ENCODE results near the gene ANKRD9. TPM values are rescaled to one million over a fixed set of nuclear protein-coding genes. Genes with fewer than 3 reads are reported as not detected.

ANKRD9 gene
- polyA plus RNA-seq, 1 donor, result 3.8 TPM

- DNase-seq, result no peak
Measured at GRCh38 chr14:102513899-102514772, 4.6 kb upstream of the ANKRD9 start.

- DNase-seq, result no peak
Measured at GRCh38 chr14:102512793-102513300, 3.3 kb upstream of the ANKRD9 start.

- no peak for DNase-seq
Measured at GRCh38 chr14:102511538-102511937, 2.0 kb upstream of the ANKRD9 start.

- peak; percentile 64 for DNase-seq
Measured at GRCh38 chr14:102510616-102511520, 1.3 kb upstream of the ANKRD9 start.

DNA sequence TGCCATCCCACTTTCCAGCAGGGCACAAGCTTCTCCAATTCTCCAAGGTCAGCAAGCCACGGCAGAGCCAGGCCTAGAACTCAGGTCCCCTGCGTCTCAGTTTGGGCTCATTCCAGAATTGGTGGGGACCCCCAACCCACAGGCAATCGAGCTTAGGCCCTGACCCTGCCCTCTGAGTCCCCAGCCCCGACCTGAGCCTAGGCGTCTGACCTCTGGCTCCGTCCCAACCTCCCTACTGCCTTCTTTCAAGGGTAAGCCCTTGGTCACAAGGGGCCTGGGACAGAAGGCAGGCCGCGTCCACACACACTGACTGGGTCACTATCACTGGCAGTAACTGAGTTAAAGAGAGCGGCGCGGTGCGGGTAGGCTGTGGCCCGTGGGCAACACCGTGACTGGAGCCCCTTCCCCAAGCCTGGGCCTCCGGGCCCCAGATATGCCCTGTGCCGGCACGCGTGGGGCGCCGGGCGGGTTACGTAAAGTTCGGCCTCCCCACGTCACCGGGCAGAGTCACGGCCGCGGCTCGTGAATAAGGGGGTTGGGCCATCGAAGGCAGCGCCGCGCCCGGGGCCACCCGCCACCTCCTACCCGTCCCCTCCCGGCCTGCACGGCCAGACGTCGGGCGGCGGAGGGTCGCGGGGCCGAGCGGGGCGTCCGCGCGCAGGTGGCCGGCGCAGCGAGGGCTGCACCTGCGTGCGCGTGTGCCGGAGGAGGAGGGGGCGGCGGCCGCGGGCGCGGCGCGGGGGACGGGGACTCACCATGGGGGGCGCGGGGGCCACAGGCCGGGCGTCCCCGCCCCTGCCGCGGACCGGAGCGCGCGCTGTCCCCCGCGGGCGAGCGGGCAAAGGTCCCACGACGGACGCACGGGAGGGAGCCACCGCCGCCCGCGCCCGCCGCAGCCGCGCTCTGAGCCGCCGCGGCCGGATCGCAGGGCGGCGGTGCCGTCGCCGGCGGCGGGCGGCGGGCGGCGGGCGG, 516 bp downstream of the ANKRD9 start:
- no peak for DNase-seq

- no peak for DNase-seq
Measured at GRCh38 chr14:102508410-102508773, 1.2 kb downstream of the ANKRD9 start.

DNA sequence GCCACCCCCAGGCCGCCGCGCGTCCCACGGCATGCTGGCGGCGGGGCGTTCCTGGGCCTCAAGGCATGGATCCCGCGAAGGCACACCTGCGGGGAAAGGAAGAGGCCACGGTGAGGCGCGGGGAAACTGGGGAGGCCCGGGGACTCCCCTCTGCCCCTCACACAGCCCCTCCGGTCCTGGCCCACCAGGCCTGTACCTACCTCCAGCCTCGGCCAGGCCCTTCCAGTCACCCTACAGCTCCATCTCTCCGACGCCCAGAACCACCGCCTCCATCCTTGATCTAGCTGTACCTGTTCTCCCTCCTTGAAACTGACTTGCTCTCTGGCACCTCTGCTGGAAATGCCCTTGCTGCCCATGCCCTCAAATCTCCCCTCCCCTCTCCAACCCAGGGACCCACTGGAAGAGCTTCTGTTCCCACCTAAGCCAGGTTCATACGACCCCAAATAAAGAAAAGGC, 1.7 kb downstream of the ANKRD9 start:
- DNase-seq, result no peak

- DNase-seq, result no peak
Measured at GRCh38 chr14:102507081-102507856, 2.3 kb downstream of the ANKRD9 start.

DNA sequence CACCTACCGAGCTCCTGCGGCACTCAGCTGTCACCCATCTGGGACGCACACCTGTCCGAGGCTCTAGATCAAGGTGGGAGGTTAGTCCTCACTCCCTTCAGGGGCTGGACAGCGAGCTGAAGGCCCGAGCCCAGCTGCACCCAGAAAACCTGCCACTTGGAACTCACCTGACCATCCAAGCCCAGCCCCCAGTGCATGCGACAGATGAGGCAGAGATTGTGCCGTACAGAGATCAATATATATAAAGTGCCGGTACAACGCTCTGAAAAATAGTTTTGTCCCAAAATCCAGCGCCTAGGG, 3.0 kb downstream of the ANKRD9 start:
- DNase-seq, result no peak

- no peak for DNase-seq
Measured at GRCh38 chr14:102505775-102506625, 3.6 kb downstream of the ANKRD9 start.

GRCh38 chr14:102505000-102505619, 4.5 kb downstream of the ANKRD9 start:
- no peak for DNase-seq

DNA sequence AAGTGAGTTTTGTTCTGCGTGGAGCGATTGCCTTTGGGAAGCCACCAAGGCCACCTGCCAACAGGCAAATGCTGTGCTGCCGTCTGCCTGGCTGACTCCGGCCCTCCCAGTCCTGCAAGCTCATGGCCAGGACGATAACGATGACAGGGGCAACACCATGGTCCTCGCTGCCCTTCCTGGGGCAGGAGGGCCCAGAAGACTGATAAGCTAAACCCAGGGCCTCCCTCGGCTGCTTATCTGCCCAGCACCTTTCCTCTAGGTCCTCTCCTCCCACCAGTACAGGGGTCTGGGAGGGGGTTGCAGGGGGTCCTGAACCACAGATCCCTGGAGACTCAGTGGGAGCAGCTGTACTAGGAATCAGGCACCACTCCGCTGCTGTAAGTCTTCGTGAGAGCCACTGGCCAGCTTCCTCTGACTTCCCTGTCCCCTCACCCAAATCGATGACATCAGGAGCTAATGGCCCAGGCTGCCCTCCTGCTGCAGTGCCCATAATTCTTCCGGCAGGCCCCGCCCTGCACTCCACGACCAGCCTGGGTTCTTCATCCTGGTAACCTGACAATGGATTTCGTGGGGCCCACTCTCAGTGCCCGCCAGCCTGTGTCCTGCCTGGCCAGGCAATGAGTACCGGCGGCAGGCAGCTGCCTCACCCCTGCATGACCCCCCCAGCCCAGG, 5.1 kb downstream of the ANKRD9 start:
- no peak for DNase-seq

- no peak for DNase-seq
Measured at GRCh38 chr14:102503641-102504327, 5.8 kb downstream of the ANKRD9 start.

GRCh38 chr14:102502571-102502970, 7.0 kb downstream of the ANKRD9 start:
- DNase-seq, result no peak

- DNase-seq, result no peak
Measured at GRCh38 chr14:102501751-102502315, 7.7 kb downstream of the ANKRD9 start.

DNA sequence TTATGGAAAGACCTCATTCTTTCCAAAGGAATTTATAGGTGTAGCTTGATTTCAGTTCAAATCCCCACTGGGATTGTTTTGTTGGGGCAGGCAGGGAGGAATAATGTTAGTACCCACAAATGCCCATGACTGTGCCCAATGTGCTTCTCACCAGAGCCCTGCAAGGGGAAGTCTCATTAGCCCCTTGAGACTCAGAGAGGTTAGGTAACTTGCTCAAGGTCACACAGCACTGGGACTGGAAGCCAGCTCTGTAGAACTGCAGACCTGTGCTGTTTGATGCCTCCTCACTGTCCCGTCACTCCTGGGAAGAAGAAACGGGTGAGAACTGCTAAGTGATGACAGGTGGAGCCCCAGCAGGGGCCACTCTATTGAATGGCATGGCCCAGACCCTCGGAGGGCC, 8.9 kb downstream of the ANKRD9 start:
- DNase-seq, result no peak

DNA sequence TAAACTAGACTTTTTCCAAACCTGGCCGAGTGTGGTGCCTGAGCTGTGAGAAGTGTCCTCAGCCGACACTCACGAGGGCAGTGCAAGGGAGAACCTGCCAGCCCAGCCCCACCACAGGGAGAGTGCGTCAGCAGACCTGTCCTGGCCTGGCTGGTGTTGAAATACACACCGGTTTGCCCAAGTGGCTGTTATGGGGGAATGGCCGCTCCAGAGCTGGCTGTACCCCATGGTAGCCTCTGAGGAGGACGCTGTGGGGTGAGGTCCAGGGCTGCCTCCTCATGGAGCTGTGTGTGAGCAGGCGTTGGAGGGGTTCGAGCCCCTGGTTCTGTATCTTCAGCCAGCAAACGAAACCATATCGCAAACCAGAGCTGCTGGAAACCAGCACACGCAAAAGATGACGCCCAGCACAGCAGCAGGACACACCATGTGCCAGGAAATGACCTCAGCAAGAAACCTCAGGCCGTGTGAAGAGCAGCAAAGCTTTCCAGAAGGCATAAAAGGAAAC, 9.4 kb downstream of the ANKRD9 start:
- no peak for DNase-seq
